Erythroblast (primary cell): ENCODE data around the gene PPP2R2C.

Source experiments
- GATA1 ChIP-seq: IDR thresholded peaks from 2 replicates; pipeline ENCODE4 v1.6.1; 2011; ENCODE audit warnings: low read depth, mild to moderate bottlenecking, control low read depth, low read length, moderate library complexity
- POLR2A ChIP-seq: IDR thresholded peaks from 2 replicates; pipeline ENCODE4 v1.6.1; 2011; ENCODE audit warnings: mild to moderate bottlenecking, low read length

GRCh38 chr4:6371812-6372211, 100.6 kb downstream of the PPP2R2C start:
- TF ChIP-seq POLR2A (no peak), GATA1 (no peak)
